RWPE1 (cell line): ENCODE measurements around the gene SLAMF6.

ENCODE experiments used
- CTCF ChIA-PET: fragments of 350-600 bp; sonication (Branson Sonifier 250); formaldehyde crosslinking; extraction: SDS; loops from one replicate; lab custom pipeline; 2021; lab: Yijun Ruan, JAX
- POLR2A ChIA-PET: fragments of 400-600 bp; formaldehyde crosslinking; extraction: SDS; loops from one replicate; lab custom pipeline; 2020; ENCODE audit warnings: antibody characterized with exemption; ENCODE audit not compliant: low non-redundant PET; lab: Yijun Ruan, JAX
- DNase-seq: peaks from one replicate; pipeline ENCODE4 v3.0.0; 2012; ENCODE audit warnings: low spot score
- H3K27ac ChIP-seq: fragments of 450-650 bp; 2 replicates; pipeline ENCODE4 v1.5.1; 2017
- CTCF ChIP-seq: fragments of 450-650 bp; conservative IDR thresholded peaks from 2 replicates; pipeline ENCODE4 v1.5.1; 2017; ENCODE audit warnings: low read depth, mild to moderate bottlenecking

The SLAMF6 gene

GRCh38 chr1:160550572-160551034 is 27.5 kb upstream of the SLAMF6 start:
- ChIA-PET POLR2A (no interaction called here), CTCF (no interaction called here)
- TF ChIP-seq CTCF = no peak
- no peak for DNase-seq
- no peak overlapping the region for H3K27ac ChIP-seq

- DNase-seq = no peak
- POLR2A ChIA-PET = no interaction called here
- CTCF ChIA-PET = interaction anchor here (0.6 to 0.7 kb wide), 2 partner anchors 38 to 69 kb away, joined by 3 read pairs; no protein-coding TSS in a partner anchor
- no peak overlapping the region for H3K27ac ChIP-seq
- no peak for TF ChIP-seq CTCF
These were observed 26.6 kb upstream of the SLAMF6 start for GRCh38 chr1:160549665-160550006.

- TF ChIP-seq CTCF = no peak
- DNase-seq = no peak
- H3K27ac ChIP-seq = no peak overlapping the region
- CTCF ChIA-PET = interaction anchor here (0.6 kb wide), 1 partner anchor 69 kb away, joined by 3 read pairs; no protein-coding TSS in a partner anchor
- POLR2A ChIA-PET = no interaction called here
These were observed 26.1 kb upstream of the SLAMF6 start for GRCh38 chr1:160548960-160549664.

- POLR2A ChIA-PET = no interaction called here
- no peak overlapping the region for H3K27ac ChIP-seq
- CTCF ChIA-PET = no interaction called here
- no peak for DNase-seq
- TF ChIP-seq CTCF = no peak
These were observed 25.1 kb upstream of the SLAMF6 start for GRCh38 chr1:160548183-160548582.

GRCh38 chr1:160547422-160547821 is 24.4 kb upstream of the SLAMF6 start:
- DNase-seq = no peak
- TF ChIP-seq CTCF = no peak
- ChIA-PET POLR2A (no interaction called here), CTCF (no interaction called here)
- H3K27ac ChIP-seq = no peak overlapping the region

GRCh38 chr1:160546942-160547341 is 23.9 kb upstream of the SLAMF6 start:
- TF ChIP-seq CTCF = no peak
- no peak for DNase-seq
- H3K27ac ChIP-seq = no peak overlapping the region
- CTCF ChIA-PET = no interaction called here
- POLR2A ChIA-PET = no interaction called here
